CD4-positive, alpha-beta T cell treated with Interleukin-21 for 1 hour (primary cell): ENCODE results near the gene FARP1.
"Not testable (repeated sequence)": the region's sequence is repeated elsewhere in the genome, so short reads cannot be mapped to it uniquely, and the experiment has no call there.

Experiments
- DNase-seq: peaks from one replicate; pipeline ENCODE4 v3.0.0-alpha.2; 2020

The FARP1 gene

GRCh38 chr13:98406427-98406826, 263.5 kb downstream of the FARP1 start:
- no peak for DNase-seq

- no peak for DNase-seq
Observed at GRCh38 chr13:98406971-98407370, 264.1 kb downstream of the FARP1 start.

- DNase-seq, result no peak
Observed at GRCh38 chr13:98407575-98407974, 264.7 kb downstream of the FARP1 start.

- DNase-seq, result no peak
Observed at GRCh38 chr13:98409281-98409680, 266.4 kb downstream of the FARP1 start.

- DNase-seq, result no peak
Observed at GRCh38 chr13:98410612-98411011, 267.7 kb downstream of the FARP1 start.

- no peak for DNase-seq
Observed at GRCh38 chr13:98411013-98411412, 268.1 kb downstream of the FARP1 start.

- no peak for DNase-seq
Observed at GRCh38 chr13:98411617-98412265, 268.8 kb downstream of the FARP1 start.

GRCh38 chr13:98413278-98413677, 270.4 kb downstream of the FARP1 start:
- DNase-seq, result not testable (repeated sequence)

GRCh38 chr13:98413796-98414195, 270.9 kb downstream of the FARP1 start:
- DNase-seq, result no peak

- no peak for DNase-seq
Observed at GRCh38 chr13:98415326-98416070, 272.6 kb downstream of the FARP1 start.

GRCh38 chr13:98416408-98416807, 273.5 kb downstream of the FARP1 start:
- DNase-seq, result no peak

- no peak for DNase-seq
Observed at GRCh38 chr13:98419786-98420553, 277.1 kb downstream of the FARP1 start.

GRCh38 chr13:98420554-98421175, 277.8 kb downstream of the FARP1 start:
- DNase-seq, result no peak

GRCh38 chr13:98422046-98422445, 279.2 kb downstream of the FARP1 start:
- DNase-seq, result no peak

GRCh38 chr13:98423417-98423816, 280.5 kb downstream of the FARP1 start:
- DNase-seq, result no peak

GRCh38 chr13:98427331-98427995, 284.6 kb downstream of the FARP1 start:
- DNase-seq, result no peak

- no peak for DNase-seq
Observed at GRCh38 chr13:98428256-98428966, 285.5 kb downstream of the FARP1 start.

GRCh38 chr13:98429081-98429480, 286.2 kb downstream of the FARP1 start:
- DNase-seq, result no peak

GRCh38 chr13:98429531-98429930, 286.6 kb downstream of the FARP1 start:
- no peak for DNase-seq

GRCh38 chr13:98429977-98430736, 287.3 kb downstream of the FARP1 start:
- no peak for DNase-seq

GRCh38 chr13:98432638-98433037, 289.7 kb downstream of the FARP1 start:
- DNase-seq, result no peak
